DOHH2 (cell line): ENCODE results near the gene NLK.

Experiments used
- EZH2phosphoT487 ChIP-seq: fragments of 200-600 bp; sonication (generic); IDR thresholded peaks from 2 replicates; pipeline ENCODE4 v1.6.1; 2017; ENCODE audit warnings: borderline replicate concordance, mild to moderate bottlenecking, antibody characterized with exemption, low read length, moderate library complexity, mixed read lengths
- TF ChIP-seq, protein P1 (sequence below): fragments of 200-600 bp; sonication (generic); IDR thresholded peaks from one replicate; pipeline ENCODE4 v1.5.1; 2014; ENCODE audit warnings: antibody characterized with exemption, mild to moderate bottlenecking, low read depth, low read length; ENCODE audit not compliant: poor library complexity, severe bottlenecking

DNA sequence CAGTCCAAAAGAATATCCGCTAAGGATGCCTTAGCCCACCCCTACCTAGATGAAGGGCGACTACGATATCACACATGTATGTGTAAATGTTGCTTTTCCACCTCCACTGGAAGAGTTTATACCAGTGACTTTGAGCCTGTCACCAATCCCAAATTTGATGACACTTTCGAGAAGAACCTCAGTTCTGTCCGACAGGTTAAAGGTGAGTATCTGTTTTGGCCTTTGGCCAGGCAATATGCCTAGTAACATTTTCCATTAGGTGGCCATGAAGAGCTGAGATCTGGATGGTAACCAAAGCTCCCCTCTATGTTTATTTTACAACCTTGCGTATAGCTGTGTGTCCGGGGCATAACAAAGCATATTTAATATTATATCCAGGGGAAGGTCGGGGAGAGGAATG lies 148.5 kb downstream of the NLK start:
- TF ChIP-seq, protein P1, sequence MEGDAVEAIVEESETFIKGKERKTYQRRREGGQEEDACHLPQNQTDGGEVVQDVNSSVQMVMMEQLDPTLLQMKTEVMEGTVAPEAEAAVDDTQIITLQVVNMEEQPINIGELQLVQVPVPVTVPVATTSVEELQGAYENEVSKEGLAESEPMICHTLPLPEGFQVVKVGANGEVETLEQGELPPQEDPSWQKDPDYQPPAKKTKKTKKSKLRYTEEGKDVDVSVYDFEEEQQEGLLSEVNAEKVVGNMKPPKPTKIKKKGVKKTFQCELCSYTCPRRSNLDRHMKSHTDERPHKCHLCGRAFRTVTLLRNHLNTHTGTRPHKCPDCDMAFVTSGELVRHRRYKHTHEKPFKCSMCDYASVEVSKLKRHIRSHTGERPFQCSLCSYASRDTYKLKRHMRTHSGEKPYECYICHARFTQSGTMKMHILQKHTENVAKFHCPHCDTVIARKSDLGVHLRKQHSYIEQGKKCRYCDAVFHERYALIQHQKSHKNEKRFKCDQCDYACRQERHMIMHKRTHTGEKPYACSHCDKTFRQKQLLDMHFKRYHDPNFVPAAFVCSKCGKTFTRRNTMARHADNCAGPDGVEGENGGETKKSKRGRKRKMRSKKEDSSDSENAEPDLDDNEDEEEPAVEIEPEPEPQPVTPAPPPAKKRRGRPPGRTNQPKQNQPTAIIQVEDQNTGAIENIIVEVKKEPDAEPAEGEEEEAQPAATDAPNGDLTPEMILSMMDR = no peak
- no peak for TF ChIP-seq EZH2phosphoT487
